ENCODE data around the gene FGFBP3.
A peak's percentile ranks its signal among the peaks of the same experiment; 100 is the strongest.
"Not testable (repeated sequence)": the region's sequence is repeated elsewhere in the genome, so short reads cannot be mapped to it uniquely, and the experiment has no call there.

The FGFBP3 gene

DNA sequence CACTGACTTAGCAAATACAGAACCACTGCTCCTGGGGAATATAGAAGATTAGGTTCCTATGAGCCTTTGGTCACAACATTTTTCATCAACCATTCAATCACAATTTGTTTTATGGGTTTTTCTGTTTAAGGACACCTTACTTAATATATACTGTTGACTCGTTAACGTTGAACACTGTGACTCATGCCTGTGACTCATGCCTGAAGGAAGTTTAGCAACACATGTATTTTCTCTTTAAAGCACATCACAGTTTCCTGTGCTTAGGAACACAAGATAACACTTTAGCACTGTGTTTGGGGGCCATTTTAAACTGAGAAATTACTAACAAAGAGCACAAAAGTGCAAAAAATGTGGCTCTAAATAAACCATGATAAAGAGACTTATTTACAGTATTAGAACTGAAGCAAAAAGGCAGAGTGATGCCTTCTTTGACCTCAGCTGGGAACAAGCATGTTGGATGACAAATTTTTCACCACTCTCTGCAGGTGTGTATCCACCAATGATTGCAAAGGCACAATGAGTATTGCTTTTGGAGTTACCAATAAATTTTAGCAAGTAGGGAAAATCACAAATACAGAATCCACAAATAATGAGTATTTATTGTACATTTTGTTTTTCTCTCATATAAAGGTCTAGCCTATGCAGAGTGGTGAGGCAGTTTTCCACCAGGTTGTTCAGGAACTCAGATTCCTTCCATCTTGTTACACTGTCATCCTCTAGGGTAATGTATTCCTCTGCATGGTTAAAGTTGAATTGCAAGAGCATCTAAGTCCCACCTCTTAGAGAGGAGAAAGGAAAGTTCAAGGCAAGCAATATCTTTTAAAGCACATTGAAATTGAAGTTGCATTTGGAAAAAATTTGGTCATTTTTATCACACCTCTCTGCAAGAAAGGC, 7.3 kb downstream of the FGFBP3 start:
- FAIRE-seq (no peak), DNase-seq (ENCODE audit: low spot score) (peak; percentile 51)

DNA sequence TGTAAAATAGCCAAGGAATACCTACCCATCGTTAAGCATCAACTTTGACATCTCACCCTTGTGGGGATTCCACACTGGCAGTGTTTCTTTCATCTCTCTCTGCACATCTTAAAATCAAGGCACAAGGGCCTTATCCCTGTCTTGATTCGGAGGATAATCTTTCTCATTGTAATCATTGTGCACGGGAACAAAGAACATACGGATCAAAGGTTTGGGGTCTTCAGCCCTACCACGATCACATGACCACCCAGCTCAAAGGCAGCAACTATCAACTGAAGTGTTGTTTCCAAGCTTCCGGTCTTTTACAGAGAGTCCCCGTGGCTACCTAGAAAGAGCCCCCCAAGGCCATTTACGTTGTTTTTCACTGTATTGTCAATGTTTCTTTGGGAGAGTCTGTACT, 11.9 kb downstream of the FGFBP3 start:
- DNase-seq (ENCODE audit: low spot score), result no peak
- FAIRE-seq, result no peak

DNA sequence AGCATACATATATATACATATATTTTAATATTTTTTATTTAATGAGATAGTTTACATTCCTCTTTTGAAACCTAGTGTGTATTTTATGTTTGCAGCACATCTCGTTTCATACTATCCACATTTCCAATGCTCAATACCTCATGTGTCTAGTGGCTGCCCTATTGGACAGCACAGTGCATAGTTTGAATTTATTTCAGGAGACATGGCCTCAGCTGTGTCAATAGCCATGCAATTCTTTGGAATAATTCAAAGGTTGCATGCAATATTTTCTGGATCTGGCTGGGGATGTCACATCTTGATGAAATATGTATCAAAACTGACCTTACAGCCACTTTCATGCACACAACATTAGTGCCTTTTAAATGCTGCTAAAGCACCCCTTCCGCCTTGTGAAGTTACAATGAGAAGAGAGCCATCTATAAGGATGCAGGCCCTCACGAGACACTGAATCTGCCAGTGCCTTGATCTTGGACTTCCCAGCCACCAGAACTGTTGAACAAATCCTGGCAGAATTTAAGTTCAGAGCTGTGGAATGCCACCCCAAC, 13.0 kb downstream of the FGFBP3 start:
- FAIRE-seq (no peak), DNase-seq (ENCODE audit: low spot score) (no peak)

DNA sequence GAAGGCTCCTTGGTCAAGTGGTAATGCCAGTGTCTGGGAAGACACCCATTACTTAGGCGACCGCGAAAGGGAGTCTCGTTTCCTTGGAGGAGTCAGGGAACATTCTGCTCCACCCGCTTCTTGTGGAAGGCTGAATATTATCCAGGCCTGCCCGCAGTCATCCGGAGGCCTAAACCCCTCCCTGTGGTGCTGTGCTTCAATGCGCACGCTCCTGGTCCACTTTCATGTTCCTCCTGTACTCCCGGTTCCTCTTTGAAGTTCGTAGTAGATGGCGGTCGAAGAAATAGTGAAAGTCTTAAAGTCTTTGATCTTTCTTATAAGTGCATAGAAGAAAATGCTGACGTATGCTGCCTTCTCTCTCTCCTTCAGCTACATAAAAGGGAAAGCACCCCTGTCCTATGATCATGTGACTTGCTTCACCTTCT, 15.0 kb downstream of the FGFBP3 start:
- not testable (repeated sequence) for DNase-seq (ENCODE audit: low spot score); FAIRE-seq

DNA sequence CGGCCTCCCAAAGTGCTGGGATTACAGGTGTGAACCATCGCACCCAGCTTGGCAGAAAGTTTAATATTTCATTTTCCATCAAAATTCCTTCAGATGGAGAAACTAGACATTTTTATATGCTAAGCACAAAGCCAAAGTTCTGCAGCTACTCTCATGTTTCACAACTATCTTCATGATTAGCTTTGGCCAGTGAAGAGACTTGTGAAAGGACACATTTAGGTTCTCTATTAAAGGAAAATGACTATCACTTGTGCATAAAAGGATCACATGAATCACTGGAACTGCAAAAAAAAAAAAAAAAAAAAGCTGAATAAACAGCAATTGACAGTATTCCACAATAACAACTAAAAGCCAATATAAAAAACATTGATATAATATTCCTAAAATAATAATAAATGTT, 16.2 kb downstream of the FGFBP3 start:
- DNase-seq (ENCODE audit: low spot score) (no peak), FAIRE-seq (no peak)

DNA sequence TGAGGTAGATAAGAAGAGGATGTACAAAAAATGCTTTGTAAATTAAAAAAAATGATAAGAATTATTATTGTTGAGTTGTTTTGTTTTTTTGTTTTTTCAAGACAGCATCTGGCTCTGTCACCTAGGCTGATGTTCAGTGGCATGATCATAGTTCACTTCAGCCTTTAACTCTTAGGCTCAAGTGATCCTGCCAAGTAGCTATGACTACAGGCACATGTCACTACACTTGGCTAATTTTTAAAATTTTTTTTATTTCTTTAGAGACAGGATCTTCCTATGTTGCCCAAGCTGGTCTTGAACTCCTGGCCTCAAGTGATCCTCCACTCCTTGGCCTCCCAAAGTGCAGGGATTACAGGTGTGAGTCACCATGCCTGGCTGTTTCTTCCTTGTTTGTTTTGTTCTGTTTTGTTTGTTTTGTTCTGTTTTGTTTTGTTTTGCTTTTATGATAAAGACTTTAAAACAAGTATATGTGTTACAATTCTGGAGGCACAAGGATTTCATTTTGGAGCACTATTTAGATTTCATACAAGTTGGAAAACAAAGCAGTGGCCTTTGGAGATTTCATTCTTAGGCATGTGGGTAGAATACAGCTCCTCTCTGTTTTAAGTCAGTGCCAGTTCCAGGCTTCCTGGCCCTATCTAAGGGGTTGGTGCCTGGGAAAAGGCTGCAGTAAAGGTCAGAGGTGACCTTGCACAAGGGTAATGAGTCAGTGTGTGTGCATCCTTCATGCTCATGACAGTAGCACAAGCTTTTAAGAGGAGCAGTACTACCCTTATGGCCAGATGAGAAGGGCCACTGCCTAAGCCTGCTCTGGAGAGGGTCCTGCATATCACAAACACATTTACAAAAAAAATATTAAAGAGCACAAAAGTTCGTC, 17.9 kb downstream of the FGFBP3 start:
- FAIRE-seq (no peak), DNase-seq (ENCODE audit: low spot score) (no peak)

DNA sequence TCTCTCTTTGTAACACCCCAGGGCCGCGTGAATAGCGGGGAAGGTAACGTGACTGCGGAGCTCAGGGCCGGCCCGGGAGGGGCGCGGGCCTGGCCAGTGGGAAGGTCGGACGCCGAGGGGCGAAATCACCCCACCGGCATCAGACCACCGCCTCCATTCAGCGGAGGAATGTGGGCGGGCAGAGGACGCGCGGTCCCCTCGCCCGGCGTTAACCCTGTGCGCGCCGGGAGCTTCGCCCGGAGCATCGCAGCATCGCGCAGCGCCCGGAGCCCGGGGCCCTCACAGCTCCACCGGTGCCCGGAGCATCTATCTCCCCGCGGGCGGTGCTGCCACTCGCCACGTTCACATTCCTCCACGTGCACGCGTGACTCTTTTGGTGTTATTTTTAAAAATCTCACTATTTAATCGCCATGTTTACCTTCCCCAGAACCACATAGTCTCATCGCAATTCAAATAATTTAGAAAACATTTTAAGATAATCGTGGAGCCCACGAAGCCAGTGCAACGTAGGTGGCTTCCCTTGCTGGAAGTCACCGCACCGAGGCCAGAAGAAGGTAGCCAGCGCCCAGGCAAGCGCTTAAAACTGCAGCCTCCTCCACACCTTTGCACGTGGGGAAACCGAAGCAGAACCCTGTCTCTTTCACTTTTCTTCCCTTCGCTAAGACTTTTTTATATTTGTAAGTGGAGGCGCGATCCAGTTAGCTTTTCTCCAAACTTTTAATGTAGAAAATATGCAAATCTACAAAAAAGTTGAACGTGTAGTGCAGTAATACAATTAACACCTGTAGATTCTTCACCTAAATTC, 21.8 kb downstream of the FGFBP3 start:
- peak; percentile 68 for DNase-seq (ENCODE audit: low spot score)
- no peak for FAIRE-seq

DNA sequence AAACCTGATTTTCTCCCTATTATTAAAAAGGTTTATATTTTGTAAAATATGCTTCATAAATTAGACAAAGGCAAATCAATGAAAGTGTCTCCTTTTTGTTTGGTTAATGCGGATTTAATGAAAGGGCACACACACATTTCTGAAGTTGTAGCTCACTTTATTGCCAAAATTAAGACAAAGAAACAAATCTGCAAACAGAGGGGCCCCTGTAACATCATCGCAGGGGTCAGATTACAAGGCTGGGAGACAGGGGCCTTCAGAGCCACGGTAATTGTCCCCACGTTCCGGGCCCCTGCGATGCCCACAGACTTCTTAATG, 22.4 kb downstream of the FGFBP3 start:
- FAIRE-seq (no peak), DNase-seq (ENCODE audit: low spot score) (no peak)

DNA sequence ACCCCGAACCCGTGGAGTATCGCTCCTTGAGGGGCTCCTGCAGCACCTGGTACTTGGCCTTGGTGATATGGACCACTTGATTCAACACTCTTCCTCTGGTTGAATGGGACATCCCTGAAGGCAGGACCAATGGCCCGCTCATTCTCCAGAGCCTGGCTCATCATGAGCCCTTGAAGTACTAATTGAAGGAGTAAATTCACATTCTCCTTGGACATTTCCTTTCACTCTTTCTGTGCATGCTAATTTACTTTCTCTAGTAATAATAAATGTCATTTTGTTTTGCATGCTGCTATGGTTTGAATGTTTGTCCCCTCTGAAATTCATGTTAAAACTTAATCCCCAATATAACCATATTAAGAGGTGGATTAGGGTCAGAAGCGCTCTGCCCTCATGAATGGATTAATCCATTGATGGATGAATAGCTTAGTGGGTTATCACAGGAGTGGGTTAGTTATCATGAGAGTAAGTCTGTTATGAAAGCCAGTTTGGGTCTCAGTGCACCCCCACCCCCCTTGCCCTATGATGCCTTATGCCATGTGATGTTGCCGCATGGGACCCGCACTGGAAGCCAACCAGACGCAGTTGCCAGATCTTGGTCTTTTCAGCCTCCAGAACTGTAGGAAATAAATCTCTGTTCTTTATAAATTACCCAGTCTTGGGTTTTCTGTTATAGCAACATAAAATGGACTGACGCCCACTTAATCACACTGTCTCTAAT, 23.8 kb downstream of the FGFBP3 start:
- no peak for FAIRE-seq
- no peak for DNase-seq (ENCODE audit: low spot score)

DNA sequence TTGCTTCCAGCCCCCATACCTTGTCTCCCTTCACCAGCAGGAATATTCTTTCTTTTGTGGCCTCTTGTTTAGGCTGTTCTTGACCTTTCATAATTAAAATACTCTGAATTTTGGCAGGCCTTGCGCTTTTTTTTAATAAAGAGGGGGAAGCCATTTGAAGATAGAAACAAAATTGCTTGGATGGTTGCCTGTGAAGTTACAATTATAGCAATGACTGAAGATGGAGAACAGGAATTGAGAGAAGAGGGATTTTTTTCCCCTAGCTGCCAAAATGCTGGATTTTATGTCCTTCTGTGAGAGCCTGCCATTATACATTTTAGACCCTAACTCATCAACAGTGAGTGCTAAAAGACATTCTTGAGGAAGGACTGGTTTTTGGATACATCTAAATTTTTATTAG, 24.8 kb downstream of the FGFBP3 start:
- FAIRE-seq (no peak), DNase-seq (ENCODE audit: low spot score) (no peak)

DNA sequence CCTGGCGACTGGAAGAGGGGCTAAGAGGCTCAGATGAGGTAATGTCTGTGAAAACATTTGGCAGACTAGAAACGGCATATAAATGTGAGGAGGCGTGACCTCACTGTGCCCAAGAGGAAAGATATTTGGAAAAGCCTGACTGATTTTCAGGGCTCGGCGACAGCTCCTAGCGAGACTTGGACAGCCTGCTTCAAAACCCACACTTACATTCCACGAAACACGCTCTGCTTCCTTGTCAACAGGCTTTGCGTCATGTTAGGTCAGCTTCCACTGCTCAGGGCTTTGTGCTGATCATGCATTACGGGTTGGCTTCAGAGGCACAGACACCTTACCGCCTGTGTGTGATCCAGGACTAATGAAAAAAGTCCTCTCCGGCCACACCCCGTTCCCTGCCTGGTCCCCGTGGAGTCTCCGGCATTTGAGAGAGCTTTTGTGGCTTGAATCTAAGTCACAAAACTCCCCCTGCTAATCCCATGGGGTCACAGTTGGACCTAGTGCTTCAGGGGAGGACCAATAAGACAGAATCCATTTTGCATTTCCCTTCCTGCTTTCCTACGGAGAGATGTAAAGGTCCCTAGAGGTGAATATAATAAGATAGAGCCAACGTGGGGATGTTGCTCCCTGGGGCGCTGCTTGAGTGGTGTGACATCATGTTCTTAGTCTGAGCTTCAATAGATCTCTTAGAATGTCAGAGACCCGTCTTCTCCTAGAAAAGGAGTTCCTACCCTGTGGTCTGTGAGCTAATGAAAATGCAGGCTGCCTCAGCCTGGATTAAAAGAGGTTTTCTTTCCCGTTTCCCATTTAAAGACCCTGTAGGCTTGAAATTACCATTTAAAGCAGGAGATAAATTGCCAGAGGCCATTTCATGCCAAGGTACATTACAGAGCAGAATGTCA, 25.5 kb downstream of the FGFBP3 start:
- DNase-seq (ENCODE audit: low spot score) (no peak), FAIRE-seq (no peak)

DNA sequence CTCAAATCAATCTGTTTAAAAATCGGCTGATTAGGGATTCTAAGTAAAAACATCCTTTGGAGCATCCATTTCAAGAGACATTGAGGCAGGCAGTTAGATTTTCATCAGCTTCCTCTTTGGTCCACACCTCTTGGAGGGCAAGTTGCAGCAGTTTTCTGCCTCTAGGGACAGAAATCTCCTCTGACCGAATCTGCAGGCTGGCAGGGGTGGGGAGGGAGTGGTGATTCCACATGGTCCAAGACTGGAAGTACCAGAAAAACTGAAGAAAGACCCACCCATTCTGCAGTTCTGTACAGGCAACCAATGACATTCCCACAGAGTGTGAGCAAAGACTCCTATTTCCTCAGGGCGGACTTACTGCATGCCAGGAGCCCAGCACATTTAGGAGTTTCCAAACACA, 29.0 kb downstream of the FGFBP3 start:
- FAIRE-seq (no peak), DNase-seq (ENCODE audit: low spot score) (no peak)

DNA sequence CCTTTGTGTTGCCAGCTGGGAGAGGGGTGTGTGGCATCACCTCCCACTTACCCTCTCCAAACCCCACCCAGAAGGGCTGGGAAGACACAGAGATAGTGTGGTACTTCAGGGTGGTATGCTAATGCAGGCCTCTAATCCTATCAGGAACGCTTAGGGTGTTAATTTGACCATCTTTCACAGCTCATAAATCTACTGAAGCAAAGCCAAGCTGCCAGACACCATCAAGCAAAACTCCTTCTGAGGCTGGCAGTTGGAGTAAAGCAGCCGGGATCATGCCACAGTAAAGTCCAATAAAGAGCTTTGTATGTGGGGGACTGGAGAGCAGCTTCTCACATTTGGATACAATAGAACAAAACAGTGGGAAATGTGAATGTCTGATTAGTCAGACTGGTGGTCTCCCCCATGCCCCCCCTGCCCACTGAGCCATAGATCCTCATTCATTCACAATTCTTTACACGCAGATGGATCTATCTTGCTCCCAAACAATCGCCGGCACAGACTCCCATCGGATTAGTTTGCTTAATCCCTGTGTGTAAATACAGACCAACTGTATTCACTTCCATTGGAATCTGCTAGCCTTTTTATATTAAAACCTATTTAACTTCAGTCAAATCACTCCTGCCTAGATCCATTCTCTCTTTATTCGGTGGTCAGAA, 29.6 kb downstream of the FGFBP3 start:
- DNase-seq (ENCODE audit: low spot score) (no peak), FAIRE-seq (no peak)

DNA sequence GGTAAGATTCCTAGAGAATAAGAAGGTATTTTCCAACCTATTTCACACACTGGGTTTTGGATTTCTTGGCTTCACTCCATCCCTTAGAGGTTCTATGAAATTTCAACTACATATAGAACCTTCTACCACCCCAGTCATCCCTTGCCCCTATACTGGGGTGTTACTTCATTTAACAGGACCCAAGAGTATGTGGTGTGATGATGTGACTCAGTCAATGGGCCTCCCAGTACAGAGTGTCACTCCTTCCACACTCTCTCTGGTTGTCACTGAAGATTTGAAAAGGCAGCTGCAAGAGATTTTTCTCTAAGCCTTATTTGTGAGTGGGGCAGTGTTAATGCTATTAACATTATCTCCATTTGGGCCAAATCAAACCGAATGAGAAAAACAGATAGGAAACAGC, 33.5 kb downstream of the FGFBP3 start:
- FAIRE-seq (no peak), DNase-seq (ENCODE audit: low spot score) (no peak)

DNA sequence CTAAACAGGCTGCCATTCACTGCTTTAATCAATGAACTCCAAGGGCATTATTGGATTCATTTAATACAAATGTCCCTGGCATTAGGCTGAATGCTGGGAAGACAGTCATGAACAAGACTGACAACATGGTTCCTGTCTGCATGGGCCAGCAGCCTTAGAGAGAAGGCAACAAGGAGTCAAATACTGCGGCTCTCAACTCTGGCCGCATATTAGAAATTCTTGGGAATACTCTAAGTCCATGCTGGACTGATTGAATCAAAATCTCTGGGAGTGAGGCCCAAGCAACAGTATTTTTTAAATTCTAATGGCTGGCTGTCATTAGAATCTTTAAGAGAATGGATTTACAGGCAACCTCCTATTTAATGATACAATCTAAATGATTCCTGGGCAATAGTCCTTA, 34.1 kb downstream of the FGFBP3 start:
- no peak for FAIRE-seq

DNA sequence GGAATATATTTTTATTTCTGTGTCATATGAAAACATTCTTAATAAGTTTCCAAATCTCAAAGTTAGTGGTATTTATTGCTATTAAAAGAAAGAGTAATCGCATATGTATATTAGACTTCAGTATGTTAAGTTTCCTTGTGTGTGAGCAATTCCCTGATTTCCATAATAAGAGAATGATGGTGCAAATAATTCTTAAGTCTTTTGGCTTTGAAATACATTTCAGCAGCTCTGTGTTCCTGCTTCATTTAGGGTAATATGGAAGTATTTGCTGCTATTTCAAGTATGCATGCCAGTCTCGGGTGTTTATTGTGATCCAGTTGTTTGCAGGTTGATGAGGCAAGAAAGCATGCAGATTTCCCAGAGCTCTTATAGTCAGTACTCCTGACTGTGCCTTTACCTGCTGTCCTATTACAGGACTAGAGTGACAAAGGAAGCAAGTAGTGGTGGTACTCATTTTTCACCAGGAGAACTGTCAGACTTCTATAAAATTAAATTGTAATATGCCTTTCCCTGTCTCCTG, 43.7 kb downstream of the FGFBP3 start:
- no peak for DNase-seq (ENCODE audit: low spot score)
- no peak for FAIRE-seq

More for the DNA sequence above, 34.1 kb downstream of the FGFBP3 start:
- no peak for DNase-seq (ENCODE audit: low spot score)

DNA sequence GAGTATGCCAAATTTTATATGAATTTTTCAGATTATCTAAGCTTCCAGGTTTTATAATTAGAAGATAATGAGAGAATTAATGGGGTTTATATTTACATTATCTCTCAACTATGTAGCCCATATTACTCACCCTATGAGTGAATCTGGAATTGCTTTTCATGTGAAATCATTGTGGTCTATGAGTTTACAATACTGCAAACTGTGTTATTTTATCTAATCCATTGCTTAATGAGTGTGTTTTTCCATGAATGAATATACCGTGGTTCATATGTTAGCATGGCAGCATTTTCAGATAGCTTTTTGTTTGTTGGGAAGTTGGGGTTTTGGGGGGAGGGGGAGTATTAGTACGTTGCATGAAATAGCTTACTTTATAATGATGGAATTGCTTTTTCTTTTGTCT, 44.5 kb downstream of the FGFBP3 start:
- no peak for FAIRE-seq

DNA sequence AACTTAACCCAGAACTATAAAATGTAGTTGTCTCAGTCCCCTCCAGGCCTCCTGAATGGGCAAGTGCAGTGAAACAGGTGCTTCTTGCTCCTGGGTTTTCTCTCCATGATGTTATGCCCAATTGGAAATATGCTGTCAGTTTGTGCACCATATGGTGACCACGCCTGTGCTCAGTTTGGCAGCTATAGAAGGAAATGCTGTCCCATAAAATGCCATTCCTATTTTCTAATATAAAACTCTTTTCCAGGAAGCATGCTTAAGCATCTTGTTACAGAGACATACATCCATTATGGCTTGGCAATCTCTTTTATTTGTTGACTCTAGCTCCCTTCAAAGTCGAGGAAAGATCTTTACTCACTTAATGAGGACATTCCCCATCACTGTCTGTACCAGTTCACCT, 45.2 kb downstream of the FGFBP3 start:
- DNase-seq (ENCODE audit: low spot score), result no peak
- no peak for FAIRE-seq

More for the DNA sequence above, 44.5 kb downstream of the FGFBP3 start:
- no peak for DNase-seq (ENCODE audit: low spot score)

DNA sequence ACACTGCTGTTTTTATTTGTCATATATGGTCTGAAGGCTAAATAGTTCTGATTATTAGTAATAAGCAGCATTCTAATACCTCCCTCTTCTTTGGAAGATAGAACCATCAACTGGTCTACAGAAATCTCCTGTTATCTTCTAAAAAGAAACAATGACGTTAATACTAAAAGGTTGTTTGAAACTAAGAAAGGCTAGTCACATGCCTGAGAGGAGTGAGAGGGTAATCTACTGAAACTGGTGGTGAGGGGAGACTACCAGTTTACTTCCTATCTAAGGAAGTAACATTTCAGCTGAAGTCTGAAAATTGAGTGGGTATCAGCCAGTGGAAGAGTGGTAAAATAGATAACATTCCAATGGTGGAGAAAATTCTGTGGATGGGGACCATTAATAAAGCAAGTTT, 48.4 kb downstream of the FGFBP3 start:
- DNase-seq (ENCODE audit: low spot score) (no peak), FAIRE-seq (no peak)

All from urothelium cell line (cell line).